GM19372 (cell line): ENCODE measurements around the gene E2F1.

ENCODE experiments used
- ATAC-seq: cut with Tn5 transposase; IDR thresholded peaks from one replicate; pipeline ENCODE4 v1.9.1; 2021; ENCODE audit warnings: mild to moderate bottlenecking, low read depth, moderate library complexity; ENCODE audit not compliant: unreplicated experiment

Gene E2F1

DNA sequence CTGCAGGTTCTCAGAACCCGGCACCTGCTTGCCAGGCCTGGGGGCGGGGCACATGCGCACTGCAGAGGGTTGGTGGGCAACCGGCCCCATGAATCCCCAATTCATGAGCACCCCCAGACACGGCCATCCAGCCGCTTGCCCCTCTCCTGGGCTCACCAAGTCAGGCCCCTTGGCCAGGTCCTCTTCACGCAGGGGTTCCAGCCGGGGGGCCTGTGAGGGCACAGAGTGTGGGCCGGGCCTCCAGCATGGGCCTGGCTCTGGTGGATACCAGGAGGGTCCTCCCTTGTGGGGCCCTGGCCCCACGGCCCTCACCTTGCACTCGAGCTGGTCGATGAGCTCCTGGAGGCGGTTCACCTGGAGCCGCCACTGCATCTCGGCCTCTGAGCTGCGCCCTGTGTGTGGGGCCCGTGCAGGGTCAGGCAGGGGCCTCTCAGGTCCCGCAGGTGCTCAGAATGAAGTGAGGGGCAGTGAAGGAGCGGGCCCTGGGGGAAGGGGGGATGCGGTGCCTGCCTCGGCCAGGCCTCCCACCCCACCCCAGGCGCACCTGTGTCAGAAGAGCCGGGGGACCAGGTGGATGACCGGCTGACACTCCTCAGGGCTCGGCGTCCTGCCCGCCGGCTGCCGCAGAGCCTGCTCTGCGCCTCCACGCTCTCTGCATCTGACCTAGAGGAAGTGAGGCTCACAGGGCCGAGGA lies 26.7 kb downstream of the E2F1 start:
- ATAC-seq: no peak

GRCh38 chr20:33658929-33659328 lies 27.3 kb downstream of the E2F1 start:
- no peak for ATAC-seq

DNA sequence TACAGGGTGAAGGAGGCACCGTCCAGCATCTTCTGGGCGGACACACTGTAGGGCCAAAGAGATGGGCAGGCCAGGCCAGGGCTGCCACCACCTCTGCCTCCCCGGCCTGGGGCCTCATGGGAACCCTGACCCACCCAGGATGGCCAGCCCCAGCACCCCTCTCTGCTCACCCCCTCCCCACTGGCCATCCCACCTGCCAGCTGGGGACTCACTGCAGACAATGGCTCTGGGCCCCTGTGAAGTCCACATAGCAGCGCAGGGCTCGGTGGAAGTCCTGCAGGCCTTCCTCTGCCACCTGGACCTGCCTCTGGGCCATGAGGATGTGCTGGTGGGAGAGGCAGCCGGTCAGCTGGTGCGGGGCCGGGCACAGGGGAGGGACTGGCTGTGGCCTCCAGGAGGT lies 27.7 kb downstream of the E2F1 start:
- no peak for ATAC-seq

- no peak for ATAC-seq
Measured at GRCh38 chr20:33657704-33658095, 28.5 kb downstream of the E2F1 start.

- ATAC-seq: no peak
Measured at GRCh38 chr20:33656783-33657703, 29.1 kb downstream of the E2F1 start.

- no peak for ATAC-seq
Measured at GRCh38 chr20:33656010-33656782, 30.0 kb downstream of the E2F1 start.

DNA sequence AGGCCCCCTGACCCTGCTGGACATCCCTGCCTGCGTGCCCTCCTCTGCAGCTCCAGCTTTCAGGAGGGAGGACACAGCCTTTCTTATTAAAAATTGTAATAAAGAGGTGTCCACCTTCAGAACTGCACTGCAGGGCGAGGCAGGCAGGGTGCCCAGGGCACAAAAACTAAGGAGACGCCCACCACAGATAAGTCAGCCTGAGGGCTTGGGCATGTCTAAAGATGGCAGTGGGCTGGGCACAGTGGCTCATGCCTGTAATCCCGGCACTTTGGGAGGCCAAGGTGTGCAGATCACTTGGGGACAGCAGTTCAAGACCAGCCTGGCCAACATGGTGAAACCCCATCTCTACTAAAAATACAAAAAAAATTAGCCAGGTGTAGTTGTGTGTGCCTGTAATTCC lies 31.0 kb downstream of the E2F1 start:
- ATAC-seq: no peak

- no peak for ATAC-seq
Measured at GRCh38 chr20:33654680-33655161, 31.5 kb downstream of the E2F1 start.

DNA sequence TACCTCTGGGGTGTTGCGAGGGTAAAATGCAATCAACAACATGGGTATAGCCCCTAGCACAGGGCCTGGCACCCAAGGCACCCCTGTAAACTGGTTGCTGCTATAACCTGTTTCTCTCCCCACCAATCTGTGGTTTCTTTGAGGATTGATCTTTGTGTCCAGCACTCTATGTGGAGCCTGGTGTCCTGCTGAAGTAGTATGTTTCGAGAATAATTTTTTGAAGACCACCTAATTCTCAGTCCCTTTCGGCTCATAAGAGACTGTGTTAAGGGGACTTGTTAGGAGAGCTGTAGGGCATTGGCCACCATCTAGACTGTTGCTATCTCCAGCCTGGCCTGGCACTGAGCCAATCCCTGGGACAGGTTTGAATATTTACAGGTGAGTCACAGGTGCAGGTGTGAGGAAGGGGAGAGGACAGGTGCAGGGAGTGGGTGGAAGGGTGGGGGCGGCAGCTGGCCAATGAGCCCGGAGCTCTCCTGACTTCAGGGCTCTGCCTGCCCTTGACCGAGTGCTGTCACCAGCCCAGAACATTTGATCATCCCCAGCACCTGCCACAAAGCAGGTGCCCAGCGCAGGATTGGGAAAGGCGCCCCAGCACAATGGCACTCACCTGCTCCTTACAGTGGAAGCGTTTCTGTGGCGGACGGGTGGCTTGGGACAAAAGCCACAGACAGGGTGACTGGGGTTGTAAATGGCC lies 32.1 kb downstream of the E2F1 start:
- no peak for ATAC-seq

DNA sequence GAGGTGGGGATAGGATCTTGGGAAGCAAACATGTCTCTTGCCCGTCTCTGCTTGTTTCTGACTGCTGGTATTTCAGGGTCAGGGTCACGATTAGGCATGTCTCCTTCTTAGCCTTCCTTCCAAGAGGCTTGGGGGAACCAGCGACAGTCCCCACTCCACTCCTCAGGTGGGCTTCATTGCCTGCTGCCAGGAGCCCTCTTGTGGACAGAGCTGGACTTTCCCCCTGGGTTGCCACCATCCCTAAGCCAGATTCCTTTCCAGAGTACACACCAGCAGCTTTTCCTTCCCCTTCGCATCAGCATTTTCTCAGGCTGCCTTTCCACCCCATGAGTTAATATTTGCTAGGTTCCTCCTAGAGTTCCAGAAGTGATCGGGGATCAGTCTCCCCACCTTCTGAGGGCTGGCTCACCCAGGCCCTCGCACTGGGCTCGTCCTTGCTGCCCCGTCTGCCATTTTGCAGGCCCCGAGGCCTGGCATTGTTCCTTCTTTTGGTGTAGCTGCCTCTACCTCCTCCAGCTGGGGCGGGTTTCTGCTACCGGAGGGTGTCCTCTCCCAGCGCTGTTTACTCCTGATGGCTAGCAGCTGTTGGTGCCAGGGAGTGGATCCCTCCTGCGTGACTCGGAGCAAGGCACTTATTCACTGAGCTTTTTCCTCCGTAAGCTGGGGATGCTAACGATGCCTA lies 32.8 kb downstream of the E2F1 start:
- ATAC-seq: no peak

- ATAC-seq: no peak
Measured at GRCh38 chr20:33651562-33652048, 34.6 kb downstream of the E2F1 start.

DNA sequence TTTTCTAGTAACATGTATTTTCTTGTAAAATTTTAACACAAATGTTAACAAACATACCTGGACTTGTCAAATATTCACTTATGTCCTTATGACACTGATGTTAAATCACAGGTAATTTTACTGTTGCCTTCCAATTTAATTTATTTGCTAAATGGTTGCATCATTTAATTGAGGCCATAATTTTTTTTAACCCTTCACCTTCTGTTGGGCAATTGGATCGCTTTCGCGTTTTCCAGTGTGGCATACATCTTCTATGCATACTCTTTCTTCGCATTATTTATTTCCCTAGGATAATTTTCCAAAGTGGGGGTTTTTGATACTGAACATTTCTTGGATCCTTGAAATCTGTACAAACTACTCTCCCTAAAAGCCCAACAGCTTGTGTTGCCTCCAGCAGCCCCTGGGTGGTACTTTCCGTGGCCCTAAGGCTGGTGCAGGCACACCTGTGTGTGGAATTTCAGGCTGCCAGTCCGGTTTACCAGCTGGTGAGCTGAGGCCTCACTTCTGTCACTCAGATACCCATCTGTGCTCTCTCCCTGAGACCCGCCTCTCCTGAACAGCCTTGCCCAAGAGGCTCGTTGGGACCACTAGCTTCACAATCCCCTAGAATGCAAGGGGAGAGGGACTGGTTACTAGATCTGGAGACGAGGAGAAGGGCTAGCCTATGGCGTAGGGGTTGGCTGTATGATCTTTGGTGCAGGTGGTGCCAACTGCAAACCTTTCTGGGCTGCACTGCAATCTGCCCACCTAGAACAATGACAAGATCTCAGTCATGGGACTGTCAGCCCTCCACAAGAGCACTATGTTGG lies 35.2 kb downstream of the E2F1 start:
- no peak for ATAC-seq

GRCh38 chr20:33650111-33650752 lies 36.0 kb downstream of the E2F1 start:
- no peak for ATAC-seq

- ATAC-seq: no peak
Measured at GRCh38 chr20:33649201-33649681, 36.9 kb downstream of the E2F1 start.

DNA sequence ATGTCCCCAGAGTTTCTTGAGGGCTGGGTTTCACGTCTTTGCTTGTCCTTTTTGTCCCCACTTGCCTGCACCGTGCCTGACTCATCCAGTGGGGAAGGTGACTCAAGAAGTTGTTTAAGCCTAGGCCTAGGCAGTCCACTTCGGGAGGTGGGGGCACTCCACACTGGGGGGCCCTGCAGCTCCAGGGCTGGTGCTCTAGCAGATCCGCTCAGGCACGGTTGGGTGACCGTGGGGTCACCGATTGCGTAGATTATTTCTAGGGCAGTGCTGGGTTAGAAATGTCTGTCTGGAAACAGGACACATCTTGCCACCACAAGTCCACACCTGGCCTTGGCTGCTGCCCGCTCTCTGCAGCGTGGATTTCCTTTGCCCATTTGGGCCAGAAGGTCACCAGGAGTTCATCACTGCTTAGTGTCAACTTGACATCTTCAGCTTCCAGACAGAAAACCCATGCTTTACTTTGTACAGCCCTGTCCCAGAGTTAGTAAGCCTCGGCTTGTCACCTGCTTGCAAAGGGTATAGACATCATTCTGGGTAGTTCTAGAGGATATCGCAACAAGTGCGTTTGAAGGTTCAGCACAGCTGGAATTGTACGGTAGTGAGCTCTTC lies 37.7 kb downstream of the E2F1 start:
- no peak for ATAC-seq

GRCh38 chr20:33647603-33648395 lies 38.4 kb downstream of the E2F1 start:
- peak; percentile 54 for ATAC-seq
